ENCODE data around the gene C5.
"Not testable (repeated sequence)": the region's sequence is repeated elsewhere in the genome, so short reads cannot be mapped to it uniquely, and the experiment has no call there.

DNA sequence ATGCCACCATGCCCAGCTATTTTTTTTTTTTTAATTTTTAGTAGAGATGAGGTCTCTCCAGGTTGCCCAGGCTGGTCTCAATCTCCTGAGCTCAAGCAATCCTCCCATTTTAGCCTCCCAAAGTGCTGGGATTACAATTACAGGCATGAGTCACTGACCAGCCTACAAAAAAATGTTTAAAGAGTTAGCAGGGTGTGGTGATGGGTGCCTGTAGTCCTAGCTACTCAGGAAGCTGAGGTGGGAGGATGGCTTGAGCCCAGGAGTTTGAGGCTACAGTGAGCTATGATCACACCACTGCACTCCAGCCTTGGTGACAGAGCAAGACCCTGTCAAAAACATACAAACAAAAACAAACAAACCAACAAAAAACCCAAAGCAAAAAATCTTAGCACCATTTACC, 14.4 kb downstream of the C5 start:
- TF ChIP-seq, protein P1, sequence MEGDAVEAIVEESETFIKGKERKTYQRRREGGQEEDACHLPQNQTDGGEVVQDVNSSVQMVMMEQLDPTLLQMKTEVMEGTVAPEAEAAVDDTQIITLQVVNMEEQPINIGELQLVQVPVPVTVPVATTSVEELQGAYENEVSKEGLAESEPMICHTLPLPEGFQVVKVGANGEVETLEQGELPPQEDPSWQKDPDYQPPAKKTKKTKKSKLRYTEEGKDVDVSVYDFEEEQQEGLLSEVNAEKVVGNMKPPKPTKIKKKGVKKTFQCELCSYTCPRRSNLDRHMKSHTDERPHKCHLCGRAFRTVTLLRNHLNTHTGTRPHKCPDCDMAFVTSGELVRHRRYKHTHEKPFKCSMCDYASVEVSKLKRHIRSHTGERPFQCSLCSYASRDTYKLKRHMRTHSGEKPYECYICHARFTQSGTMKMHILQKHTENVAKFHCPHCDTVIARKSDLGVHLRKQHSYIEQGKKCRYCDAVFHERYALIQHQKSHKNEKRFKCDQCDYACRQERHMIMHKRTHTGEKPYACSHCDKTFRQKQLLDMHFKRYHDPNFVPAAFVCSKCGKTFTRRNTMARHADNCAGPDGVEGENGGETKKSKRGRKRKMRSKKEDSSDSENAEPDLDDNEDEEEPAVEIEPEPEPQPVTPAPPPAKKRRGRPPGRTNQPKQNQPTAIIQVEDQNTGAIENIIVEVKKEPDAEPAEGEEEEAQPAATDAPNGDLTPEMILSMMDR (IDR thresholded peaks at IDR 0.05; ENCODE audit: insufficient read depth, low read length): not testable (repeated sequence)
- TF ChIP-seq, protein P2, sequence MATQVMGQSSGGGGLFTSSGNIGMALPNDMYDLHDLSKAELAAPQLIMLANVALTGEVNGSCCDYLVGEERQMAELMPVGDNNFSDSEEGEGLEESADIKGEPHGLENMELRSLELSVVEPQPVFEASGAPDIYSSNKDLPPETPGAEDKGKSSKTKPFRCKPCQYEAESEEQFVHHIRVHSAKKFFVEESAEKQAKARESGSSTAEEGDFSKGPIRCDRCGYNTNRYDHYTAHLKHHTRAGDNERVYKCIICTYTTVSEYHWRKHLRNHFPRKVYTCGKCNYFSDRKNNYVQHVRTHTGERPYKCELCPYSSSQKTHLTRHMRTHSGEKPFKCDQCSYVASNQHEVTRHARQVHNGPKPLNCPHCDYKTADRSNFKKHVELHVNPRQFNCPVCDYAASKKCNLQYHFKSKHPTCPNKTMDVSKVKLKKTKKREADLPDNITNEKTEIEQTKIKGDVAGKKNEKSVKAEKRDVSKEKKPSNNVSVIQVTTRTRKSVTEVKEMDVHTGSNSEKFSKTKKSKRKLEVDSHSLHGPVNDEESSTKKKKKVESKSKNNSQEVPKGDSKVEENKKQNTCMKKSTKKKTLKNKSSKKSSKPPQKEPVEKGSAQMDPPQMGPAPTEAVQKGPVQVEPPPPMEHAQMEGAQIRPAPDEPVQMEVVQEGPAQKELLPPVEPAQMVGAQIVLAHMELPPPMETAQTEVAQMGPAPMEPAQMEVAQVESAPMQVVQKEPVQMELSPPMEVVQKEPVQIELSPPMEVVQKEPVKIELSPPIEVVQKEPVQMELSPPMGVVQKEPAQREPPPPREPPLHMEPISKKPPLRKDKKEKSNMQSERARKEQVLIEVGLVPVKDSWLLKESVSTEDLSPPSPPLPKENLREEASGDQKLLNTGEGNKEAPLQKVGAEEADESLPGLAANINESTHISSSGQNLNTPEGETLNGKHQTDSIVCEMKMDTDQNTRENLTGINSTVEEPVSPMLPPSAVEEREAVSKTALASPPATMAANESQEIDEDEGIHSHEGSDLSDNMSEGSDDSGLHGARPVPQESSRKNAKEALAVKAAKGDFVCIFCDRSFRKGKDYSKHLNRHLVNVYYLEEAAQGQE (IDR thresholded peaks at IDR 0.05; ENCODE audit: insufficient replicate concordance, low read depth): not testable (repeated sequence)
- not testable (repeated sequence) for TF ChIP-seq POLR2AphosphoS5 (IDR thresholded peaks at IDR 0.05; ENCODE audit: low read depth)
